Liver (tissue), 3 donors: ENCODE data around the gene PHLDA2.

Experiments
- ATF3 ChIP-seq: IDR thresholded peaks from 2 replicates; pipeline ENCODE4 v1.6.1; 2016; ENCODE audit warnings: antibody characterized with exemption
- CTCF ChIP-seq: fragments of 150-350 bp; IDR thresholded peaks from 2 replicates; pipeline ENCODE4 v1.5.1; 2017; ENCODE audit warnings: improper control_type of control experiment, low read depth, low read length; ENCODE audit not compliant: missing input control
- EGR1 ChIP-seq, 2 donors: IDR thresholded peaks; 2 replicates each; pipeline ENCODE4 v1.6.1; 2016 to 2018; ENCODE audit warnings: antibody characterized with exemption in 2 of 2, low read depth in 2 of 2
- GABPA ChIP-seq, 2 donors: IDR thresholded peaks in 1 of 2; conservative IDR thresholded peaks in 1 of 2; 2 replicates each; pipeline ENCODE4 v1.6.1; 2016; ENCODE audit warnings: antibody characterized with exemption in 2 of 2, mild to moderate bottlenecking in 1 of 2, moderate library complexity in 1 of 2
- HNF4A ChIP-seq, 2 donors: conservative IDR thresholded peaks; 2 replicates each; pipeline ENCODE4 v1.6.1; 2016; ENCODE audit warnings: antibody characterized with exemption in 2 of 2, mild to moderate bottlenecking in 2 of 2
- JUND ChIP-seq, 2 donors: IDR thresholded peaks; 2 replicates each; pipeline ENCODE4 v1.6.1; 2016; ENCODE audit warnings: antibody characterized with exemption in 2 of 2
- MAX ChIP-seq: IDR thresholded peaks from 2 replicates; pipeline ENCODE4 v1.6.1; 2016; ENCODE audit warnings: antibody characterized with exemption
- RAD21 ChIP-seq, 2 donors: IDR thresholded peaks; 2 replicates each; pipeline ENCODE4 v1.6.1; 2016; ENCODE audit warnings: antibody characterized with exemption in 2 of 2, mild to moderate bottlenecking in 2 of 2
- REST ChIP-seq: IDR thresholded peaks from 2 replicates; pipeline ENCODE4 v1.6.1; 2016; ENCODE audit warnings: antibody characterized with exemption, mild to moderate bottlenecking
- RXRA ChIP-seq, 2 donors: IDR thresholded peaks; 2 replicates each; pipeline ENCODE4 v1.6.1; 2017 to 2018; ENCODE audit warnings: antibody characterized with exemption in 2 of 2, mild to moderate bottlenecking in 1 of 2
- SP1 ChIP-seq: IDR thresholded peaks from 2 replicates; pipeline ENCODE4 v1.6.1; 2018; ENCODE audit warnings: antibody characterized with exemption, mild to moderate bottlenecking
- TAF1 ChIP-seq: conservative IDR thresholded peaks from 2 replicates; pipeline ENCODE4 v1.6.1; 2016; ENCODE audit warnings: antibody characterized with exemption, mild to moderate bottlenecking
- YY1 ChIP-seq: IDR thresholded peaks from 2 replicates; pipeline ENCODE4 v1.6.1; 2016; ENCODE audit warnings: antibody characterized with exemption, mild to moderate bottlenecking
- ZBTB33 ChIP-seq: IDR thresholded peaks from 2 replicates; pipeline ENCODE4 v1.6.1; 2016; ENCODE audit warnings: antibody characterized with exemption
- donor health status: healthy.
- donor health status: healthy.

- TF ChIP-seq MAX (no peak), CTCF (no peak), RXRA (IDR thresholded peaks at IDR 0.05) (no peak), ATF3 (no peak), GABPA (IDR thresholded peaks at IDR 0.05 in 1 of 2, conservative IDR thresholded peaks at IDR 0.05 in 1 of 2) (no peak), ZBTB33 (no peak), EGR1 (IDR thresholded peaks at IDR 0.05; ENCODE audit: low read depth in 2 of 2) (no peak), REST (no peak), JUND (IDR thresholded peaks at IDR 0.05) (no peak), SP1 (no peak), YY1 (no peak), TAF1 (no peak), HNF4A (conservative IDR thresholded peaks at IDR 0.05) (no peak), RAD21 (IDR thresholded peaks at IDR 0.05) (no peak)
Measured at GRCh38 chr11:2943711-2944118, 14.5 kb upstream of the PHLDA2 start.
